Esophagus muscularis mucosa (tissue), 2 donors: ENCODE measurements around the gene ATP6V1B1.

ENCODE experiments used
- POLR2A ChIP-seq: fragments of 450-650 bp; IDR thresholded peaks from one replicate; pipeline ENCODE4 v1.6.1; 2017; ENCODE audit warnings: antibody characterized with exemption, moderate library complexity, mild to moderate bottlenecking, low read depth
- POLR2AphosphoS5 ChIP-seq, 2 donors: sonication (generic); formaldehyde crosslinking; IDR thresholded peaks; one replicate each; pipeline ENCODE4 v1.6.1; 2017; ENCODE audit warnings: antibody characterized with exemption in 2 of 2

GRCh38 chr2:70923378-70924015 lies 12.2 kb upstream of the ATP6V1B1 start:
- no peak for TF ChIP-seq POLR2AphosphoS5 (IDR thresholded peaks at IDR 0.05)
- TF ChIP-seq POLR2A, result no peak
